HCT116 (cell line): ENCODE results near the gene ACSS3.

Experiments
- SP1 ChIP-seq: IDR thresholded peaks from 2 replicates; pipeline ENCODE4 v1.6.1; 2012; ENCODE audit warnings: low read depth
- TF ChIP-seq, protein P1 (sequence below), 3 experiments: fragments of 200-600 bp in 1 of 3; sonication (generic) in 1 of 3; IDR thresholded peaks in 2 of 3; conservative IDR thresholded peaks in 1 of 3; 2 replicates each; pipeline ENCODE4 v1.5.1; 2012 to 2017; ENCODE audit warnings: low read depth in 2 of 3, low read length in 2 of 3, antibody characterized with exemption in 1 of 3, borderline replicate concordance in 1 of 3, control low read depth in 1 of 3, mild to moderate bottlenecking in 1 of 3, mixed read lengths in 1 of 3, mixed run types in 1 of 3, moderate library complexity in 1 of 3; ENCODE audit not compliant: insufficient read depth in 1 of 3

- TF ChIP-seq, protein P1, sequence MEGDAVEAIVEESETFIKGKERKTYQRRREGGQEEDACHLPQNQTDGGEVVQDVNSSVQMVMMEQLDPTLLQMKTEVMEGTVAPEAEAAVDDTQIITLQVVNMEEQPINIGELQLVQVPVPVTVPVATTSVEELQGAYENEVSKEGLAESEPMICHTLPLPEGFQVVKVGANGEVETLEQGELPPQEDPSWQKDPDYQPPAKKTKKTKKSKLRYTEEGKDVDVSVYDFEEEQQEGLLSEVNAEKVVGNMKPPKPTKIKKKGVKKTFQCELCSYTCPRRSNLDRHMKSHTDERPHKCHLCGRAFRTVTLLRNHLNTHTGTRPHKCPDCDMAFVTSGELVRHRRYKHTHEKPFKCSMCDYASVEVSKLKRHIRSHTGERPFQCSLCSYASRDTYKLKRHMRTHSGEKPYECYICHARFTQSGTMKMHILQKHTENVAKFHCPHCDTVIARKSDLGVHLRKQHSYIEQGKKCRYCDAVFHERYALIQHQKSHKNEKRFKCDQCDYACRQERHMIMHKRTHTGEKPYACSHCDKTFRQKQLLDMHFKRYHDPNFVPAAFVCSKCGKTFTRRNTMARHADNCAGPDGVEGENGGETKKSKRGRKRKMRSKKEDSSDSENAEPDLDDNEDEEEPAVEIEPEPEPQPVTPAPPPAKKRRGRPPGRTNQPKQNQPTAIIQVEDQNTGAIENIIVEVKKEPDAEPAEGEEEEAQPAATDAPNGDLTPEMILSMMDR (IDR thresholded peaks at IDR 0.05 in 2 of 3, conservative IDR thresholded peaks at IDR 0.05 in 1 of 3; ENCODE audit: borderline replicate concordance in 1 of 3, insufficient read depth in 1 of 3, low read depth in 2 of 3, low read length in 2 of 3): no peak
- TF ChIP-seq SP1: no peak
These were observed 8.0 kb downstream of the ACSS3 start for GRCh38 chr12:81085832-81086231.
